Spinal cord (tissue), 10 donors: ENCODE results near the gene ZEB2. TPM values are rescaled to one million over a fixed set of nuclear protein-coding genes. Genes with fewer than 3 reads are reported as not detected.

ENCODE experiments used
- DNase-seq, 6 donors: peaks; one replicate each; pipeline versions ENCODE4 v3.0.0 to v3.0.0-alpha.2; 2013 to 2015; ENCODE audit warnings: low spot score in 6 of 6, low read depth in 4 of 6
- H3K27ac ChIP-seq: one replicate; pipeline ENCODE4 v1.5.1; 2013; ENCODE audit warnings: low read depth, low read length, control low read depth
- H3K27me3 ChIP-seq: one replicate; pipeline ENCODE4 v1.6.1; 2013; ENCODE audit warnings: low read length; ENCODE audit not compliant: control insufficient read depth, insufficient read depth
- H3K36me3 ChIP-seq: one replicate; pipeline ENCODE4 v1.6.1; 2013; ENCODE audit warnings: low read length; ENCODE audit not compliant: control insufficient read depth, insufficient read depth
- H3K4me1 ChIP-seq: one replicate; pipeline ENCODE4 v1.6.1; 2013; ENCODE audit warnings: low read length; ENCODE audit not compliant: control insufficient read depth, insufficient read depth
- H3K4me3 ChIP-seq: one replicate; pipeline ENCODE4 v1.5.1; 2013; ENCODE audit warnings: low read depth, low read length, control low read depth
- H3K9me3 ChIP-seq: one replicate; pipeline ENCODE4 v1.6.1; 2013; ENCODE audit warnings: low read length; ENCODE audit not compliant: control insufficient read depth, insufficient read depth
- WGBS: methylation state at CpG from one replicate; pipeline ENCODE4 v1.1.5; 2013; ENCODE audit warnings: missing lambda C conversion rate; ENCODE audit not compliant: insufficient coverage; 5-methylcytosine and 5-hydroxymethylcytosine counted together
- polyA plus RNA-seq, 2 donors: library from polyadenylated mRNA; unstranded; fragments of 120-200 nt; gene quantifications; one replicate each; pipeline ENCODE4 v1.2.1, GENCODE V29; 2013; ENCODE audit not compliant: insufficient read length in 2 of 2
- total RNA-seq, 2 donors: library from RNA; depleted of rRNA in 1 of 2; stranded (reverse); fragments of 120-200 nt in 1 of 2; fragments of >200 nt in 1 of 2; gene quantifications; one replicate each; pipeline versions ENCODE4 v1.2.3 to v1.2.4, GENCODE V29; 2013 to 2014
- donor health status: healthy.

The ZEB2 gene
- total and polyA plus RNA-seq, 4 donors: 138 to 208 (median 164) TPM

DNA sequence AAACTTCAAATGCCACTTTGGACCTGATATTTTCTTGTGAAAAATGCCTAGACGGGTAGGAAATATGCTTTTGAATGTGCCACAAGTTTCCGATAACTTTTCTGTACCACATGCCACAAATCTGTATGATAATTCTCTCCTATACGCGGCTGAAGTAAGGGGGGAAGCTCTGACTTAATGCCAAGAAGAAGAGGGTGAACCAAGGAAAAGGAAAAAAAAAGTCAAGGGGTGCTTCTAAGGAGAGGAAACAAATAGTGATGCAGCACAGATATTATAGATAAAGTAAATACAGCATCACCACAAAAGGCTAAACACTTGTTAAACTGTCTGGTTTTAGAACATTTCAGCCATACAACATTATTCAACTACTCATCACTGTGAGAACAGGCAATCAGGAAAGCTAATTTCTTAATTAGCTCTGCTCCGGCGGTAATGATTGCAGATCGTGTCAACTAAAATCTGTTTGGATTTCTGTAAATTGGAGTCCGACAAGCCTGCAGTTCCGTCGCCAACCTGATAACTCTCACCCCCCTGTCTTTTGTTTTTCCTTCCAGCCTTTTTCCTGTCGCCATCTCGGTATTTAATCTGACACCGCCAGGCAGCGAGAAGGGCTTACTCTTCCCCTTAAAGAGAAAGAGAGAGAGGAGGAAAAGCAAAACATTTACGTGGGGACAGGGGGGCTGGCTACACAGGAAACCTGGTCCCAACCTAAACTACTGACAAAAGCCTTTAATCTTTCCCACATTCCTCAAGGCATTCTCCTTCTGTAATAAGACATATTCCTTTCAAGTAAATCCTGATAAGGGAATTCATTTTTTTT is 67.5 kb downstream of the ZEB2 start:
- Histone ChIP-seq H3K36me3 (no peaks in the 10 kb centered on the region), H3K4me1 (peaks cover 12% of the 10 kb centered on the region), H3K27ac (peak overlapping the region; percentile 65), H3K9me3 (no peaks in the 10 kb centered on the region), H3K4me3 (peak overlapping the region; percentile 24), H3K27me3 (no peaks in the 10 kb centered on the region)
- 10% methylated on average over 3 of the region's 15 CpGs for WGBS
- peak in 2 of 6 donors; percentile 68 to 81 for DNase-seq

DNA sequence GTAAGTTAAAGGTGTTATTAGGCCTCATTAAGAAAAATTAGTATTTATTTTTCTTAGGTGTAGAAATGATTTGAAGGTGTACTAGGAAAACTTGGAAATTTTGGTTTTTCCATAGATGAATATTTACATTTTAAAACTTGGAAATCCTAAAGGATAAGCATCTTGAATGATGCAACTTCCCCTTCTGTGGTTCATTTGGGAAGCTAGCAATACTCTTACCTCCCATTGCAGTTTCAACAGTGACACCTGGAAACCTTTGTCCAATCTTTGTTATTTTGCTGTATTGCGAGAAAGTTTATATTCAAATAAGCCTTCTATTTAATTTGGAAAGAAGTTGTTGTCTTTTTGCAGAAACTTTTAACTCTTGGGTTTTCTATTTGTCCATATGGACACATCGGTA is 68.5 kb downstream of the ZEB2 start:
- 60% methylated on average over 1 of the region's 2 CpGs for WGBS
- Histone ChIP-seq H3K4me3 (no peak overlapping the region), H3K9me3 (no peaks in the 10 kb centered on the region), H3K27ac (no peak overlapping the region), H3K27me3 (no peaks in the 10 kb centered on the region), H3K4me1 (peaks cover 12% of the 10 kb centered on the region), H3K36me3 (no peaks in the 10 kb centered on the region)
- no peak for DNase-seq

DNA sequence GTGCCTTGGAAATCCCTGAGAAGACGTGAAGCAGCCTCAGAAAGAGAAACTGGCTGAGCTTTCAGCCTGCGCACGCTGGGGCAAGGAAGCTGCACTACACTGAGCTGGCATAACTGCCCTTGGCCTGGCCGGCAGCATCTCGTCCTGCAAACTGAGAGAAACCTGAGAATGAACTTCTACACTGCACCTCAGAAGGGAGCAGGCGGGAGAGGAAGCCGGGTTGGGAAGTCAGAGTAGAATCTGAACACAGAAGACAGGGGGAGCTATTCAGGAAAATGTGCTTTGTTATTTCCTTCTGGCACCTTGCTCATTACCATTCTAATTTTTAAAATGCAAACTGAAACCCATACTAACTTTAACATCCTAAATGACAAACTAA is 70.9 kb downstream of the ZEB2 start:
- peak overlapping the region; percentile 34 for H3K27ac ChIP-seq
- no peak overlapping the region for H3K4me3 ChIP-seq
- no peaks in the 10 kb centered on the region for H3K27me3 ChIP-seq
- no peak for DNase-seq
- H3K36me3 ChIP-seq: no peaks in the 10 kb centered on the region
- H3K9me3 ChIP-seq: no peaks in the 10 kb centered on the region
- WGBS: 62% methylated on average over 3 of the region's 7 CpGs
- peaks cover 12% of the 10 kb centered on the region for H3K4me1 ChIP-seq

DNA sequence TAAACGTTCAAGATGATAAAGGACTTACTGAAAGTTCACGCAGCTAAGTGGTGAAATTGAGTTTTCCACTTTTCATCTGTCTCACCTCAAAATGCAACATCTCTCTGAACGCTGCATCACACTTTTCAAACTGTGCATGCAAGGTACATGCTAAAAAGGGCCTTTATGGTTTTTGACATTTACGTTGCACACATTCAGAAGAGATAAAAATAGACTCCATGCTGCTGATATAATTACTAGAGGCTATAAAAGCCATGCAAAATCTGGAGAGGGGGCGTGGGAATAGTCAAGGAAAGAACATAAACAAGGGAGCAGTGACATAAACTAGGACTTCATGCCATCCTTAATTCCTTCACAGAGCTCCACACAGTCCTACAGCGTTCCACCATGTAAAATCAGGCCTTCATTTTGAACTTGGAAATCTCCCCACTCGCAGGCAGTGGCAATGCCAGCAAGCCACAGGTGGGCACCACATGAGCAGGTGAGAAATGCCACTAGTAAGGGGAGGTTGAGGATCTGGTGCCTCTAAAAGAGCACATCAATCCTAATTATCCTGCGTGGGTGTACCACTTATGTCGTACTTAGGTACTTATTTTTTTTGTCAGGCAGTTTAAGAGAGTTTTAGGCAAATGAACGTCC is 71.4 kb downstream of the ZEB2 start:
- no peaks in the 10 kb centered on the region for H3K36me3 ChIP-seq
- DNase-seq: no peak
- WGBS: 57% methylated on average over 6 of the region's 10 CpGs
- H3K4me3 ChIP-seq: no peak overlapping the region
- H3K27ac ChIP-seq: peak overlapping the region; percentile 34
- H3K4me1 ChIP-seq: peaks cover 12% of the 10 kb centered on the region
- no peaks in the 10 kb centered on the region for H3K27me3 ChIP-seq
- H3K9me3 ChIP-seq: no peaks in the 10 kb centered on the region

DNA sequence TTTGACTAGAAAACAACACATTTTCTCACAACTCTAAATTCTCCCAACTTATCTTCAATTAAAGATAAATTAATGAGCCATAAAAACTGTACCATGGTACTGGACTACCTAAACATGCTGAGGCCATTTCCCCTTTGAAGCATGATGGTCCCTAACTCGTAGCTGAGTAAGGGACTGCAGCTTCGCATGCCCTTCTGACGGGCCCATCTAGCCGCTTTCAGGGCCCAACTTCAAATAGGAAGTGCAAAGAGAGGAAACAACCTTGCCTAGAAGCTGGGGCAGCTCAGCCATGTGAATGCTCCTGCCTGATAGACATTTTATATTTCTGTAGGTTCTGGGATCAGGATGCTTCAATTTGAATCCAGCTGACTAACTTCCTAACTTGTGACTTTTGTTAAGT is 72.4 kb downstream of the ZEB2 start:
- WGBS: 92% methylated on average over 4 of the region's 4 CpGs
- H3K9me3 ChIP-seq: no peaks in the 10 kb centered on the region
- no peak overlapping the region for H3K27ac ChIP-seq
- H3K27me3 ChIP-seq: no peaks in the 10 kb centered on the region
- no peaks in the 10 kb centered on the region for H3K36me3 ChIP-seq
- peaks cover 9% of the 10 kb centered on the region for H3K4me1 ChIP-seq
- DNase-seq: no peak
- no peak overlapping the region for H3K4me3 ChIP-seq

DNA sequence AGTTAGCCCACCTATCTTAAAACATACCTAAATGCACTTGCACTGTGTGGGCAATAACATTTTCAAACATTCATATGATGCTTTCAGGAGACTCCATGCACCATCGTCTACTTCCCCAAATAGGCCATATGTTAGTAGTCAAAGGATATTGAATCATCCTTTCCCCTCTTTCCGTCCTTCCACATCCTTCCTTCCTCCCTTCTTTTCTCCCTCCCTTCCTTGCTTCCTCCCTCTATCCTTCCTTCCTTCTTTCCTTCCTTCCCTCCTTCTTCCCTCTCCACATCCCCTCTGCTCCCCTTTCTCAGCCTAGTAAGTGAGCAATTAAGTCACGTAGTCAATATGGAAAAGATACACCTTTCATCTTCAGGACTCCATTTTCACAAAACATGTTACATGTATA is 73.8 kb downstream of the ZEB2 start:
- WGBS: 79% methylated on average over 2 of the region's 3 CpGs
- no peak for DNase-seq
- Histone ChIP-seq H3K27ac (no peak overlapping the region), H3K9me3 (no peaks in the 10 kb centered on the region), H3K4me1 (peaks cover 10% of the 10 kb centered on the region), H3K36me3 (no peaks in the 10 kb centered on the region), H3K4me3 (no peak overlapping the region), H3K27me3 (no peaks in the 10 kb centered on the region)

DNA sequence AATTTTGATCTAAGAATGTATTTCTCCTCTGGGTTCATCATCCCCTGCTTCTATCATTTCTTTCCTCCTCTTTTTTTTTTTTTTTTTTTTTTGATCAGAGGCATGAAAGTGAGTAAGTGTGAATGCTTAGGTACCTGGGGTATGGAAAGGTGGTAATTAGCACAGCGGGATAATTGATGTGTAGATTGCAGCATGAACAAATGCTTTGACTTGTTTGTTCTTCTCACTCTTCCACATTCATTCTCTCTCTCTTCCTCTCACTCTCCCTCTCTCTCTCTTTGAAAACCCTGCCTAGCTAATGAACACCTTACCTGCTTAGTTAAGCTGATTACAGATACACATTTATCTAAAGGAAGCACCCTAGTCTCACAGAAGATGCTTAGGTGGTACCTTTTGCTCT is 74.7 kb downstream of the ZEB2 start:
- no CpG with 5 or more reads among the region's 1 CpG for whole genome bisulfite sequencing
- H3K36me3 ChIP-seq: peaks cover 3% of the 10 kb centered on the region
- no peak overlapping the region for H3K4me3 ChIP-seq
- no peaks in the 10 kb centered on the region for H3K9me3 ChIP-seq
- H3K4me1 ChIP-seq: peaks cover 12% of the 10 kb centered on the region
- no peaks in the 10 kb centered on the region for H3K27me3 ChIP-seq
- H3K27ac ChIP-seq: no peak overlapping the region
- DNase-seq: no peak

DNA sequence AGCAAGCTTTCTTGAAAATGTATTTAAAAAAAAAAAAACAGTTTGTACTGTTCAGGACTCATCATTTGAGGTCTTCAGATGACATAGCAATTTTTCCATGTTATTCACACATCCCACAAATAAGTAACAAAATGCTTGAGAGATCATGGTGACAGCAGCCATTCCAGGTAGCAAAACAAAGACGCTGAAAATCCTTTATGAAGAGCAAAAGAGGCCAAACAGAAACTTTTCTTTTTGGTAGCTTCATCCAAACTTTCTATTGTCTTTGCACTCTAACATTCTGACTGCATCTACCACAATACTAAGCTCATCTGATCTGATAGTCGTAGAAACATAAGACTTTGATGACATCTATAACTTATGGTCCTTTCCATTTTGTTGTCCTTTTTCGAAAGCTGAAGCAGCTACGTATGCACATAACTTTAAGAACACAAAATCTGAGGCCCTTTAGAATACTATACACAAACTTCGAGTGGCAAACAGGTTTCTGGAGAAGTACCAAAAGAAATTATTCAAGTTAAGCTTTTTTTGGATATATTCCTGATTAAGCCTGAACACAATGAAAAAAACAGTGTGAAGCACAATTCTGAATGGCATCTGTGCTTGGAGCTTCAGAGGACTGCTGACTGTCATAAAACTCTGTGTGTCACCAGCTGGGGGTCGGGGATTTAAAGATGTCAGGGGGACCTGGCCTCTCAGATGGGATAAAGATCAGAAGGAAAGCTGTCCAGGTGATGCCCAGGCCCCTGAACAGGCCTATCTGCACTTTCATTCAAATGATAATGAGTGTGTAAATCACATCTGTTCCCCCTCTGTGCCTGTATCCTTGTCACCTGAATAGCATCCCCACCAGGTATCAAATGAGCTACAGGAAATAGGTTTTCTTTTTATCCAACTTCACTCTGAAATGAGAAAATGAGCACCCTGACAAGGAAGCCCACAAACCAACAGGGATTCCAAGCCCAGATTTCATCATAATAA is 75.8 kb downstream of the ZEB2 start:
- H3K27me3 ChIP-seq: no peaks in the 10 kb centered on the region
- 40% methylated on average over 1 of the region's 6 CpGs for WGBS
- no peak overlapping the region for H3K4me3 ChIP-seq
- peaks cover 14% of the 10 kb centered on the region for H3K4me1 ChIP-seq
- peak in 1 of 6 donors; percentile 78 for DNase-seq
- H3K27ac ChIP-seq: peak overlapping the region; percentile 22
- no peaks in the 10 kb centered on the region for H3K9me3 ChIP-seq
- H3K36me3 ChIP-seq: peaks cover 3% of the 10 kb centered on the region

DNA sequence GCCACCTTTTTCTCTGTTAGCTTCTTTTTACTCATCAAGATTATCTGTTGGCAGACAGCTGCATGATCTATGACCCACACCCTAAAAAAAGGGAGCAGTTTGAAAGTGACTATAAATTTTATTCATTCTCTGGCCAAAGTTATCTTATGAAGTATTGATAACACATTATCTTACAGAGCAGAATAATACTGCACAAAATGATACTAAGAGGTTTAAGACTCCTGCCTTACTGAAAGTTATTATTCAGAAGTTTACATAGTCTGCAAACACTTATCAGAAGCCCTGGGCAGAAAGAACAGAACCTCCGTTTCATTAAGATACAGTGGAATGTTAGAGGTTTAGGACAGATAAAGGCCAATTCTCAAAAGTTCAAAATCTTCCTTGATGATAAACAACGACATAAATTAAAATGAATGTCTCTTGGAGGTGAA is 78.2 kb downstream of the ZEB2 start:
- H3K27ac ChIP-seq: no peak overlapping the region
- no peak overlapping the region for H3K4me3 ChIP-seq
- H3K36me3 ChIP-seq: peaks cover 3% of the 10 kb centered on the region
- H3K9me3 ChIP-seq: no peaks in the 10 kb centered on the region
- peaks cover 8% of the 10 kb centered on the region for H3K4me1 ChIP-seq
- DNase-seq: no peak
- WGBS: no CpG with 5 or more reads among the region's 2 CpGs
- H3K27me3 ChIP-seq: no peaks in the 10 kb centered on the region
